Activated CD8-positive, alpha-beta memory T cell treated with anti-CD3 and anti-CD28 coated beads, Interleukin-2, amount 50 U/mL, for 48 hours (primary cell): ENCODE data around the gene SAP25.
"Not testable (repeated sequence)": the region's sequence is repeated elsewhere in the genome, so short reads cannot be mapped to it uniquely, and the experiment has no call there.

Source experiments
- DNase-seq: peaks from one replicate; pipeline ENCODE4 v3.0.0-alpha.2; 2020

Gene SAP25

DNA sequence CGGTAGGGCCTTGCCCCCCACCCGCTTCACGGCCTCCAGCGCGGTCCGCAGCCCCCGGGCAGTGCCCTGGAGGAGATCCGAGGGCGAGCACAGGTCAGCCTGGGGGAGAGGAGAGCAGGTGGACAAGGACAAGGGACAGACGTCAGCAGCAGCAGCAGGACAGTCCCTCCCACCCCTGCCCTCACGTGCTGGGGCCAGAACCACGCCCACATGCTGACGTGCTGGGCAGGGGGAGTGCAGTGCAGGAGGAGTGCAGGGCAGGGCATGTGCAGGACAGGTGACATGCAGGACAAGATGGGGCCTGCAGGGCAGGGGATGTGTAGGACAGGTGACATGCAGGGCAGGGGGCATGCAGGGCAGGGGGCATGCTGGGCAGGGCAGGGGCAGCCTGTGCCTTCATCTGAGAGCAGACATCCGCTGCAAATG is 1.5 kb upstream of the SAP25 start:
- no peak for DNase-seq

DNA sequence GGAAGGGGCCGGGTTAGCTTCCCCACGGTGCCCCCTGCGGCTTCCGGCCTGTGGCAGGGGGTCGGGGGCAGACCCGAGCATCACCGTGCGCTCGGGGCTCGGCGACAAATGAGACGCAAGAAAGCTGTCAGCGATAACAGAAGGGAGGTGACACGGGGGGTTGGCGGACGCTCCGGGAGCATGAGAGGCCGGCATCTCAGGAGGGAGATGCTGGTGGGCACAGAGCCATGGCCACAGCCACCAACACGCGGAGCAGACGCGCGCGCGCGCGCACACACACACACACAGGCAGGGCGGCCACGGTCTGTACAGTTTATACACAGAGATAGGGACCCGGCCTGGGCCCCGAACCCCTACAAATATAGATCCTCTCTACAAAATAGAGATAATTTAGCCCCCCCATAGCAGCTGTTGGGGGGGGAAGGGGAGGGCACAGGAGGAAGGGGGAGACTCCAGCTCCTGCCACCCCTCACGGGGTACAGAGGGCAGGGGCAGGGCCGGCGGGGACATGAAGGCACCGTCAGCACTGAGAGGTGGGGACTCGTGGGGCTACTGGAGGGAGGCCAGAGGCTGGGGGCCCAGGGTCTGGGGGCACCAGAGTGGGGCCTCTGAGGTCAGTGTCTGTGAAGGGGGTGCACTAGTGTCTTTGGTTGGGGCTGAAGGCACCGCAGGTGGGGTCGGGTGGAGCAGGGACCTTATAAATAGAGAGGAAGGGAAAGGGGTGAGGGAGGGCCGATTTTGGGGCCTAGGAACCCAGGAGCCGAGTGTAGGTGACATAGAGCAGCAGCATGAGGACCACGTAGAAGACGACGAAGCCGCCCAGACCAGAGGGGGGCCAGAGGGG is 884 bp upstream of the SAP25 start:
- no peak for DNase-seq

DNA sequence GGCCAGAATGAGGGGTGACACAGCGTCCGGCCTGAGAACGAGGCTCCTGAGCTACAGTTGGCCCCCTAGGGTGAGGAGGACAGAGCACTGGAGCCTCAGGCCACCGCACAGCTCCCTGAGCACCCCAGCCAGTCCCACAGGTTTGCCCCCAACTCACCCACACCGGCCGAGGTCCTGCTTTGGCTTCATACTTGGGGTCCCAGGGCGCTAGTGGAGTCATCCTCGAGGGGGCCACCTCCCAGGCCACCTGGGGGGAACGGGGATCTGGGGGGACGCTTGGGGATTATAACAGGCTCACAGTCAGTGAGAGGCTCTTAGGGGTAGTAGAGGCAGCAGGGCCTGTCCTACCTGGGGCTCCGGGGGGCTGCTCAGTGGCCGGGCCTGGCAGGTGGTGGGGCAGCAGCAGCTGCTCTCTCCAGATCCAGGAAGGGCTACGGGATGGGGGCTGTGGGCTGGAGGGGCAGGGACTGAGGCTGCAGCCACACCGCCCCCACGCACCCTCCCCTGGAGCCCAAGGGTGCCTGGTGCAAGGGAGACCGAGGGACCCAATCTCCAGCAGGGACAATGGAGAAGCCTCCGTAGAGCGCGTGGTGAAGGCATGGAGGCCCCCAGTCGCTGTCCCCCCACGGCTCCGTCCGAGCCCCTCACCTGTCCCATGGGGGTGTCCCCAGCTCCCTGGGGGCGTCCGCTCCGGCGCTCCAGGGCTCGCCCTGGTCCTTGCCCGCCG is 588 bp downstream of the SAP25 start:
- DNase-seq, result no peak

DNA sequence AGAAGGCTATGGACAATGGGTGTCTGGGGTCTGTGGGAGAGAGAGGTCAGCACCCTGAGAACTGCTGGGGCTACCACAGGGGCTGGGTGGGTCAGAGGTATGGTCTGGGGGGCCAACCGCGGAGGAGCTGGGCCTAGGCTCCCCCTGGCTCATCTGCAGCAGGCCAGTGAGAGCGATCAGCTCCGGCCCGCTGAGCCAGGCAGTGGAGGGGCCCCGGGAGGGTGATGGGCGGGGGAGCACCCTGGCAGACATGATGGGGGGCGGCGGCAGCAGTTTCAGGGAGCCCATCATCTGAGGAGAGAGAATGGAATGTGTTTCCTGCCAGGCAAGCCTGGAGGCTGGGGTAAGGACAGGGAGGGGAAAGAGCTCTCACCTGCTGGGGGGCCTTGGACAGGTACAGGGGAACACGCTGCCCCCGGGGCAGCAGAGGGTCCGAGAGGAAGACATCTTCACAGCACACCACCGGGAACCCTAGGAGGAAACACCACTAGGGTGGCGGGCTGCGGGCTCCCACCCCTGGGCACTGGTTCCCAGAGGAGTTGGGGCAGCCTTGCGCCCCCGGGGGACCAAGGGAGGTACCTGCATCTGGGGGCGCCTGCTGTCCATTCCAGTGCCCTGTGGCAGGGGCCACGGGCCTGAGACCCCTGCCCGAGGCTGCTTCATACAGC is 1.3 kb downstream of the SAP25 start:
- no peak for DNase-seq

DNA sequence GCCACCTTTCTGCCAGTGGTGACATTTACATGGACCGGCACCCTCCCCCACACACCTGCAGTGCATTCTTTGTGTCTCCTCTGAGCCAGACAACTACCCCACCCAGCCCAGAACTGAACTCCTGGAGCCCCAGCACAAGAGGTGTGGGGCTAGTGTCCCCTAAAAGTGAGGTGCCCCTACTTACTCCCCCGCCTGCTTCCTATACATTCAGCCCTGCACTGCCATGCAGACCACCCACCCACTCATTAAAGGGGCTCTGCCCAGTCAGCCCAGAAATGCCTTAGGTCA is 1.9 kb downstream of the SAP25 start:
- DNase-seq, result no peak

DNA sequence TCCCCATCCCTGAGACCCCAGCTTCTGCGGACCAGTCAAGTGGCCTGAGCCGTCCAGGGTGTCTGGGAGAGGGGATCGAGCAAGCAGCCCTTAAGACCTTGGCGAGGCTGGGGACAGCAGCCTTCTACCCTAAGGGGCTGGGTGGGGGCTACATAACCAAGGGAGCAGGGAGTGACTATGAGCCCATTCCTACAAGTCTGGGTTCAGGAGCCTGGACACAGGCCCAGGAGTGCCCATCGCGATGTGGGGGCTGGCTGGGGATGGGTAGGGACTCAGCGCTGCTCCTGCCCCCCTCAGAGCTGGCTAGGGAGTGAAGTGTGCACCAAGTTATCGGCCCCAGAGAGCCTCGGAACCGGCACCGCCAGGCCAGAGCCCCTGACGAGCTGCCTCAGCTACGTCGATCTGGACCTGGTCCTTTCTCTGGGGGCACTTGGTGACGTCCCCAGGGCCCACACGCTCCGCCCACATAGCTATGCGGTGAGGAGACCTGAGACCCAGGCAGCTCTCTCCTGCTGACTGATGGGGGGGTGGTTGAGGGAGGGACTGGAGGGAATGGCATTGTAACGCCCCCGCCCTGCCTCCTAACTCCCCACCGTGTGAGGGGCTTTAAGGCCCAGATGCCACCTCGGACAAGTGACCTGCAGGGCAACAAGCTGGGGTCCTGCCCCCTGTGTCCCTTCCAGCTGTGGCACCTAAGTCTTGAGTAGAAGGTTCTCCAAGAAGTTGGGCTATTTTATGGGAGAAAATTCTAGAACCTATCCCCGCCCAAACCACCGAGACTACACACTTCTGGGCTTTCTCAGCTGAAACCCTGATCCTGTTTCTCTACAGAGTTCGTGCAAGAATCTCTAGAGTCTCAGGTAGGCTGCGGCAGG is 2.5 kb downstream of the SAP25 start:
- no peak for DNase-seq

DNA sequence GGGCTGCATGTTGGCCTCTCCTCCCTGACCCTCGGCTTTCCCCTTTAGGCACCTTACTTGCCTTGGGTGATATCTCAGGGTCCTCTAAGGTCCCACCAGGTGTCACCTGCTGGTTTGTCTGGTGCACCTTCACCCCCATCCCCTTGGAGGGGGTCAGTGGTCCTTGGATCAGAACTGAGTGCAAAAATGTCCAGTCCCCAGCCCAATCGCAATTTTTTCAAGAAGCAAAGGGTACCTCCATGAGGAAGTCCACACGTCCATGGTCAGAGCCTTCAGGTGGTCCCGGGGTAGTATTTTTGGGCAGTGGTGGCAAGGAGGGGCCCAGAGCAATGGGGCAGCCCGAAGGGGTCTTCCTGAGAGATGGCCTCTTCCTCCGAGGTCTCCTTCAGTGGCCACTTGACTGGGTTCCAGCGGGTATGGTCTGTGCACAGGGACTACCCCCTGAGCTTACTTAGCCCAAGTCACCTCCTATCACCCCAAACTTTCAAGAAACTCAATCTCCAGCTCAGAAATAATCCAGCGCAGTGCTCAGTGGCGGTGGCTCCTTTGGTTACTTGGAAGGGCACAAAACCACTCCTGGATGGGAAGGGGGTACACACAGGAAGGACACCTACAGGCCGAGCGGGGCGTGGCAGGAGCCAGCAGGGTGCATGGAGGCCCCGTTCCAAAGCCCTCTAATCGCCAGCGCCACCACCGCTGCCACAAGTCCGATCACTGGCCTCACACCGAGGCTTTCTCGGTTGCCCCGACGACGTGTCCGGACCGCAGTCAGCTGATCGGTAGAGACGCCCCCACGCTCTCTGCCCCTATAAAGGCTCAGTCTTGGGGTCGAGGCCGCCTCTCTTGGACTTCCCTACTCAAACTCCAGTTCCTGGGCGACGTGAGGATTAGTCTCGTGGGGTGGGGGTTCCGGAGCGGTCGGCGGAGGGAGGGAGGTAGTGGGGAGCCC is 4.5 kb downstream of the SAP25 start:
- DNase-seq, result peak; percentile 80

DNA sequence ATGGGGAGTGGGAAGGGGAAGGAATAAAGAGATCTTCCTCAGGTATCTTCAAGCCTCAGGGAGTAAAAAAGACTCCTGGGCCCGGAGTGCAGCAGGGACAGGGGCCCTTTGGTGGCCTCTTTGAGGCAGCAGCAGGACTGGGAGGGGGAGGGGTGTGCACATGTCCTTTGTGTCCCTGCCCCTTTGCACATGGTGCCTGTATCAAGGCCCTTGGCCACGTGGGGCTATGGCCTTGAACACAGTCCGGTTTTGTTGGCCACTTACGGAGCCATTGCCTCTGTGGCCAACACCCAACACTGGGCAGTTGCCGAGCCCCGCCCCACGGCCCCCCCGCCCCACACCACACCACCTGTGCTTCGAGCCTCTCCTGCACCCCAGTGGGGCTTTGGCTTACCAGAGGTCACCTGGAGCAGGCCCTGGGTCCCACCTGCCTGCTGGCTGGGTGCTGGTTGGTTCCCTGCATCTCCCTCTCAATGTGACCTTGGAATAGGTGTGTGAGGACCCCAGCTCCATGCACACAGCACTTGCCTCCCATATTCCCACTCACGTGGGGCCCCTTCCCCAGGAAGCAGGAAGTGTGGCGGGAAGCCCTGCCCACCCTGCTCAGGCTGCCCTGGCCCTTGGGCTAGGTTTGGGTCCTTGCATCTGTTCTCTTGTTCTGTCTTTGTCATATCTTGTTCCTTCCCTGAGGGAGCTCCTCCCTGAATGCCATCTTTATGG is 5.4 kb downstream of the SAP25 start:
- DNase-seq, result no peak

DNA sequence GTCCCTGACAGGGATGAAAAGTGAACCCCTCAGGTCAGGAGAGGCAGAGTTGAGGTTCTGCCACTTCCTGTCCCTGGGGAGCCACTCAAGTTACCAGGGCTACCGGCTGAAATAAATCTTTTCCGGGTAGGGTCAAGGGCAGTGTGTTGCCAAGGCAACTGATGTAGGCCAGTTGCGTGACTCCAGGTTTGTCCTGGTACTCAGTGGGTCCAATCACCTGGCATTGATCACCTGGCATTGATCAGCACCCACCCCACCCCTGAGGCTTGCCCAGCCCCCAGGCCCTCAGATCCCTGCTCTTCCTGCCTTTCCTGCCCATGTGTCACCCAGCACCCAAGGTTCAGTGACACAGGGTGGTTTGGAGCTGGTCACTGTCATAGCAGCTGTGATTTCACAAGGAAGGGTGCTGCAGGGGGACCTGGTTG is 5.9 kb downstream of the SAP25 start:
- no peak for DNase-seq

DNA sequence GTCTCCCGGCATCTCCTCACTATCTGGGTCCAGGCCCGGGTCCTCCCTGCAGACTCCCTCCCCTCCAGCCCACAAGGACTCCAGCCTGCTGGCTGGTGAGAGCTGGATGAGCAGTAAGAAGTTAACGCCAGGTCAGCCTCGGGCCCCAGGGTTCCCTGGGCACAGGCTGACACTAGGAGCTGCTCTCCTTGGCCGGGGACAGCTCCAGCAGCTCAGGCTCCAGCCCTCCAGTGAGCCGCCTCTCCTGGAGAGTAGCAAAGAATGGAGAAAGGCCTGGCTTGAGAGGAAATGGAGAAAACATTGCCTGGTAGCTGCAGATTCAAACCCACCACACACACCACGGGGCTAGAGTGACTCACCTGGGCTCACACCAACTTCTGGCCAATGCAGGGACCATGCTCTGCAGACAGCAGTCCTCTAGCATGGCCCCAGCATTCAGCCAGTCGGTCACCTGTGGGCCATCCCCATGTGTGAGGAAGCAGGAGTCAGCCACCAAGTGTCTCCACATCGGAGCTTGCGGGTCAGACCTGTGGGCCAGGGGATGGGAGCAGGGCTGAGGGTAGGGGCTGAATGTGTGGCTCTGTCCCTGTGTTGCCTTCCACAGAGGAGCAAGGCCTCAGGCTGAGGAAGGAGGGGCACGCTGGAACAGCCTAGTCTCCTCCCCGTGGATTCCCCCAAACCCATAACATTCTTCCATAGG is 6.5 kb downstream of the SAP25 start:
- no peak for DNase-seq

DNA sequence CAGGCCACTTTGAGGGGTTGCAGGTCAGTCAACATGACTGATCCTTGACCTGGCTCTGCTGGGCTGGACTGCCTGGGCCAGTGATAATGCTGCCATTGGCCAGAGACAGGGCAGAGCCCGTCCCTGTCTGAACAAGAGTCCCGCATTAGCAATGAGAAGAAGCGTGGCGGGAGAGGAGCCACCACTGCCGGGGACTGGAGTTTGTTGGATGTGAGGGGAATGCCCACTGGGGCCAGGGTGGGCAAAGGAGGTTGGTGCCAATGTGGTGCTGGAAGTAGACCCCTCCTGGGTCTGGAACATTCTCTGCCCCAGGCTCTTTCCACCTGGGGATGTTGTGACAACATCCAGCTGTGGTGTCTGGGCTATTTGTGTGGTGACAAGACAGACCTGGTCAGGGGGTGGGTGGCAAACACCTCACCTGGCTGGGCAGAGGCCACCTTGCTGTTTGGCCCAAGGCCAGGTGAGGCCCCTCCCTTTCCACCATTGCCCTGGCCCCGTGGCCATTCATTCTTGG is 7.6 kb downstream of the SAP25 start:
- DNase-seq, result no peak

DNA sequence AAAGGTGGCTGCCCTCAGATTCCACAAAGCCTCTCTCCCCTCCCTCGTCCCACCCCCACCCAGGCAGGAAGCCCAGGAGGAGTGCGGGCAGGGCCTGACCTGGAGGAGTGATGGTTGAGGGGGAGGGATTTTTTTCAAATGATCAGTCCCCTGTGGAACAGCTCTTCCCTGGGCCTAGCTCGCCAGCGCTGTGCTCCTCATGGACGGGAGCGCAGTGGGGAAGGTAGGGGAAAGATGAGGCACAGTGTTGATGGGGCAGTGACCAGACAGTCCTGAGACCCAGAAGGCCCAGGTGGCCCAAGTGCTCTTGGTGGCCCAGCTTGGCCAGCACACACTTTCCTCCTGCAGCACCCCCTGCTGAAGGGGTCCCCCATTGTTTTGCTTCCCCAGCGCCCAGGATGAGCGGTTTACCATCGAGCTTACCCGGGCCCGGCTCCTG is 8.5 kb downstream of the SAP25 start:
- DNase-seq, result no peak

DNA sequence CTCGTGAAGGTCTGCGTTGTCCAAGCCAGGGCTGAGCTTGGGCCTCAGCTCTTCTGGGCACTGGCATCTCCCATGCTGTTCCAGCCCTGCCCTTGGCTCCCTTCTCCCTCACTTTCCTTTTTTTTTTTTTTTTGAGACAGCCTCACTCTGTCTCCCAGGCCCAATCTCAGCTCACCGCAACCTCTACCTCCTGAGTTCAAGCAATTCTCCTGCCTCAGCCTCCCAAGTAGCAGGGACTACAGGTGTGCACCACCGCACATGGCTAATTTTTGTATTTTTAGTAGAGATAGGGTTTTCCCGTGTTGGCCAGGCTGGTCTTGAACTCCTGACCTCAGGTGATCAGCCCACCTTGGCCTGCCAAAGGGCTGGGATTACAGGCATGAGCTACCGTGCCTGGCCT is 9.3 kb downstream of the SAP25 start:
- DNase-seq, result not testable (repeated sequence)

DNA sequence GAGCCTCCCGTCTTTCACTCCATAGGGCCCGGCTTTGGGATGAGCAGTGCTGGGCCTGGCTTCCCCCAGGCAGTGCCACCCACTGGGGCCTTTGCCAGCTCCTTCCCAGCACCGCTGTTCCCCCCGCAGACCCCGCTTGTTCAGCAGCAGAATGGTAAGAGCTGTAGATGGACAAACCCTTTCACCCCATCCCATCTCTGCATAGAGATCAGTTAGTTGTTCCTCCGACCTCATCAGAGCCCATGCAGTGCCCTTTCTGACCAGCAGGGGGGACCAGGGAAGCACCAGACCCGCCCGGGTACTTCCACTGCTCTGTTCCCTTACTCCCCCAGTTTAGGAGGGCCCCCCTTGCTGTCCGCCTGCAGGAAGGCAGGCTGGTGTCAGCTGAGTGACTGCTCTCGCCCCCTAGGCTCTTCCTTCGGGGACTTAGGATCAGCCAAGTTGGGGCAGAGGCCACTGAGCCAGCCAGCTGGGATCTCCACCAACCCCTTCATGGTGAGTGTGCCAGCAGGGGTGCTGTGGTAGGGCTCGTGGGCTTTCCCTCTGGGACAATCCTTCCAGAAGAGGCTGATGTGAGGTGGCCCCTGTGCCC is 9.8 kb downstream of the SAP25 start:
- DNase-seq, result peak; percentile 96

DNA sequence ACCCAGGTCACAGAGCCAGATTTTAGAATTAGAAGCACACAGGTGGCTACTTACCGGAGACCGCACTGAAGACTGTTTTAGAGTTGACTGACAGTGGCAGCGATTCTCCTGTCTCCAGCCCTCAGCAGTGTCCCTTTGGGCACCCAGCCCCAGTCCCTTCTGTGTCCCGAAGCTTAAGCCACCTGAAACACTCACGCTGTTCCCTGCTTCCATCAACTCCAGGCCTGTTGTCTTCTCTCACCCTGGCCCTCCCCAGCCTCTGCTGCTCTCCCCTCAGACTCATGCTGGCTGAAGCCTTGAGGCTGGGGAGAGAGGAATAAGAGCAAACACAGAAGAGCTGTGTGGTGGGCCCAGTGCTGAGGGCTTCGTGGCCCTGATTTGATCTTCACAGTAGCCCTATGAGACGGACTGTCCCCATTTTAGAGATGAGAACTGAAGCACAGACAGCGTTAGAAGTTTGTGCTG is 10.6 kb downstream of the SAP25 start:
- no peak for DNase-seq

DNA sequence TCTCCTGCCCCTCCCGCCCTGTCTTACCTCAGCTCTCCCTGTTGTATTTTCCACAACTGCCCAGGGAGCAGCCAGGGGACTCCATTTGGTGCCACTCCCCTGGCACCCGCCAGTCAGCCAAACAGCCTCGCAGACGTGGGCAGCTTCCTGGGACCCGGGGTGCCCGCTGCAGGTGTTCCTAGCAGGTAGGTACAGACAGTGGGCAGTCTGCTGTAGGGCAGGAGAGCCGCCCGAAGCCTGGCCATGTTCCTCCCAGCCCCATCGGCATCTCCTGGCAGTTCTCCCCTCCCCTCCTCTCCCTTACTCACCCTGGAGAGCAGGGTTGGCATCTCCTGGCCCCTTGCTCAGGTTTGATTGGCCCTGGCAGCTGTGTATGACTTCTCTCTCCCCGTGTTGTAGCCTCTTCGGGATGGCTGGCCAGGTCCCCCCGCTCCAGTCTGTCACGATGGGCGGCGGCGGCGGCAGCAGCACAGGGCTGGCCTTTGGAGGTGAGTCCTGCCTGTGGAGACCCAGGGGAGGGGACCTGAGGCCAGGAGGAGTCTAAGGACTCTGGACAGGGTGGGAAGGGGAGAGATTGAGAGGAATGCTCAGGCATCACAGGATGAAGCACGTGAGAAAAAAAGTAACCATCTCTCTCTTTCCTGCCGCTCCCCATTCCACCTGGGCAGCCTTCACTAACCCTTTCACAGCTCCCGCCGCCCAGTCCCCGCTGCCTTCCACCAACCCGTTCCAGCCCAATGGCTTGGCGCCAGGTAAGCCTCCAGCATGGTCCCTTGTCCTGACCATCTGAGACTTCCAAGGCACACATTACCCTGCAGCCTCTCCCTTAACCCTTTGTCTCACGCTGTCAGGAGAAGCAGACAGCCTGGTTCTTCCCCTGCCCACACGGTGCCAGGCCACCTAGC is 11.3 kb downstream of the SAP25 start:
- DNase-seq, result no peak

DNA sequence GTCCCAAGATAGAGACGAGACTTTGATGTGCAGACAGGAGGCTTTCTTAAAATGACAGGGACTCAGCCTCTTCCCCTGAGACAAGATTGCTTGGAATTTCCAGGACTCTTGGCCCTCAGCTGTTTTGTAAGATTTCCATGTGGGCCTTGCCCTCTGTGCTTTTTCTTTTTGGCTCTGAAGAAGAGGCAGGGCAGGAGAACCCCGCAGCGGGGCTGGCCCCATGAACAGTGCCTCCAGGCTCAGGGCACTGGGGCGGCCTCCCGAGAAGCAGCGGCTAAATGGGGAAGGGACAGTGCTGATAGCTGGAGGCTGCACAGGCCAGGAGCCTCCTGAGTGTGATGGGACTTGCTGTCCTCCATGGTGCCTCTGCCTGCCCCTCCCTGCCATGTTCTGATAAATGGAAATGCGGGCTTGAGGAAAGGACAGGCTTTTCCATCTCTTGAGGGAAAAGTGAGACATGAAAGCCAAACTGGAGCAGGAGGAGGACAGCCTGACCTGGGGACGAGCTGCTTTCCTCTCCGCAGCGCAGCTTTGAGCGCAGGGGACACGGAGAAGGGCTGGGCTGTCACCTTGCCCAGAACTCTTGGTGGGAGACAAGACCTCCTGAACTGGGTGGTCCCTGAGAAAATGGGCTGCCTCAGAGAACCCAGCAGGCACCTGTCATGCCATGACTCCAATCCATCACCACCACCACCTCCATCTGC is 12.1 kb downstream of the SAP25 start:
- no peak for DNase-seq

DNA sequence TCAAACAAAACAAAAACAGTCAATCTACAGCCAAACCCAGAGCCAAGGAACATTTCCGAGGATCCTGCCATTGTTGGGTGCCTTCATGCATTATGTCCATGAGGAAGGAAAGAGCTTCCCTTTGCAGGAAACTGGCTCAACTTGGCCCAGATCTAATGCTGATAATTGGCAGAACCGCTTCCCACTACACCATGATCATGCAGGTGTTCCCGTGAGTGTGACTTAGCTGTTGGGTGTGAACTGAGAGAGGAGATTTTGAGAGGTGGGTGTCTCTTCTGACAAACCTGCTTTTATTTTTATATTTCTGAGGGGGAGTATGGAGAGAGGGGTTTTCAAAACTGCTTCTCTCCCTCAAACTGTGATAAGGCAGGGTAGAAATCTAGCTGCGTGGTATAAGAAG is 14.6 kb downstream of the SAP25 start:
- no peak for DNase-seq
